Trophoblast cell (in vitro differentiated cells and primary cell): ENCODE measurements around the gene BCAP31.

Experiments
- DNase-seq, 2 donors: peaks; one replicate each; pipeline ENCODE4 v3.0.0-alpha.2; 2016
- H2AFZ ChIP-seq: 2 replicates; pipeline ENCODE4 v1.6.1; 2013; ENCODE audit warnings: low read length, moderate library complexity, mild to moderate bottlenecking; ENCODE audit not compliant: insufficient read depth, poor library complexity
- H2AK5ac ChIP-seq: 2 replicates; pipeline ENCODE4 v1.6.1; 2013; ENCODE audit warnings: mild to moderate bottlenecking, low read length
- H2BK120ac ChIP-seq: 2 replicates; pipeline ENCODE4 v1.6.1; 2013; ENCODE audit warnings: low read length, mild to moderate bottlenecking, moderate library complexity; ENCODE audit not compliant: insufficient read depth, poor library complexity
- H2BK12ac ChIP-seq: 2 replicates; pipeline ENCODE4 v1.6.1; 2013; ENCODE audit warnings: mild to moderate bottlenecking, low read length, moderate library complexity
- H2BK5ac ChIP-seq: 2 replicates; pipeline ENCODE4 v1.6.1; 2013; ENCODE audit warnings: low read length, low read depth, moderate library complexity, mild to moderate bottlenecking; ENCODE audit not compliant: poor library complexity
- H3K14ac ChIP-seq: 2 replicates; pipeline ENCODE4 v1.6.1; 2013; ENCODE audit warnings: mild to moderate bottlenecking, low read length
- H3K18ac ChIP-seq: 2 replicates; pipeline ENCODE4 v1.6.1; 2013; ENCODE audit warnings: mild to moderate bottlenecking, low read length
- H3K23ac ChIP-seq: 2 replicates; pipeline ENCODE4 v1.6.1; 2013; ENCODE audit warnings: low read length
- H3K27ac ChIP-seq: 2 replicates; pipeline ENCODE4 v1.5.1; 2013; ENCODE audit warnings: low read depth, mild to moderate bottlenecking, inconsistent platforms, low read length, moderate library complexity
- H3K27me3 ChIP-seq: 2 replicates; pipeline ENCODE4 v1.6.1; 2013; ENCODE audit warnings: inconsistent platforms, mild to moderate bottlenecking, low read length, moderate library complexity; ENCODE audit not compliant: insufficient read depth
- H3K36me3 ChIP-seq, 2 experiments: 1 replicate in 1 of 2; 2 replicates in 1 of 2; pipeline ENCODE4 v1.6.1; 2013; ENCODE audit warnings: low read length in 2 of 2, mild to moderate bottlenecking in 2 of 2, moderate library complexity in 1 of 2; ENCODE audit not compliant: insufficient read depth in 2 of 2, control insufficient read depth in 1 of 2
- H3K4ac ChIP-seq: 2 replicates; pipeline ENCODE4 v1.6.1; 2013; ENCODE audit warnings: low read depth, mild to moderate bottlenecking, low read length, moderate library complexity
- H3K4me1 ChIP-seq, 2 experiments: 1 replicate in 1 of 2; 2 replicates in 1 of 2; pipeline ENCODE4 v1.6.1; 2013; ENCODE audit warnings: low read length in 2 of 2, mild to moderate bottlenecking in 2 of 2, moderate library complexity in 1 of 2; ENCODE audit not compliant: insufficient read depth in 2 of 2, control insufficient read depth in 1 of 2
- H3K4me2 ChIP-seq: 2 replicates; pipeline ENCODE4 v1.6.1; 2013; ENCODE audit warnings: inconsistent platforms, mild to moderate bottlenecking, low read length, moderate library complexity
- H3K4me3 ChIP-seq: 2 replicates; pipeline ENCODE4 v1.5.1; 2013; ENCODE audit warnings: mild to moderate bottlenecking, low read depth, low read length, inconsistent platforms
- H3K79me1 ChIP-seq: one replicate; pipeline ENCODE4 v1.6.1; 2013; ENCODE audit warnings: low read length
- H3K79me2 ChIP-seq: 2 replicates; pipeline ENCODE4 v1.6.1; 2013; ENCODE audit warnings: low read length, mild to moderate bottlenecking; ENCODE audit not compliant: control insufficient read depth, insufficient read depth, poor library complexity
- H3K9ac ChIP-seq: 2 replicates; pipeline ENCODE4 v1.6.1; 2013; ENCODE audit warnings: mild to moderate bottlenecking, low read length
- H3K9me3 ChIP-seq: 2 replicates; pipeline ENCODE4 v1.6.1; 2013; ENCODE audit warnings: low read depth, mild to moderate bottlenecking, control low read depth, inconsistent platforms, low read length; ENCODE audit not compliant: insufficient read depth
- H4K12ac ChIP-seq: 2 replicates; pipeline ENCODE4 v1.6.1; 2013; ENCODE audit warnings: low read depth, mild to moderate bottlenecking, low read length, moderate library complexity
- H4K8ac ChIP-seq: 2 replicates; pipeline ENCODE4 v1.6.1; 2013; ENCODE audit warnings: low read depth, mild to moderate bottlenecking, low read length, moderate library complexity
- H4K91ac ChIP-seq: one replicate; pipeline ENCODE4 v1.6.1; 2013; ENCODE audit warnings: low read depth, mild to moderate bottlenecking, low read length, moderate library complexity
- WGBS: extraction: QIAGEN DNeasy Blood & Tissue Kit; methylation state at CpG from one replicate; pipeline ENCODE4 v1.1.7; 2013; ENCODE audit warnings: missing lambda C conversion rate; ENCODE audit not compliant: insufficient read length, insufficient coverage; ENCODE audit errors: extremely low coverage; 5-methylcytosine and 5-hydroxymethylcytosine counted together

BCAP31 gene

GRCh38 chrX:153702336-153703035 is 21.7 kb downstream of the BCAP31 start:
- H3K23ac ChIP-seq: no peak overlapping the region
- no peak overlapping the region for H2BK5ac ChIP-seq
- no peak overlapping the region for H3K4me3 ChIP-seq
- H3K18ac ChIP-seq: no peak overlapping the region
- no peak overlapping the region for H3K4me2 ChIP-seq
- H3K27me3 ChIP-seq: no peaks in the 10 kb centered on the region
- H2BK12ac ChIP-seq: no peak overlapping the region
- H3K4me1 ChIP-seq: peaks cover 3 to 4% of the 10 kb centered on the region in 2 experiments
- no peak overlapping the region for H4K12ac ChIP-seq
- no peak overlapping the region for H3K27ac ChIP-seq
- H4K8ac ChIP-seq: no peak overlapping the region
- H3K79me2 ChIP-seq: no peaks in the 10 kb centered on the region
- no peak overlapping the region for H2AK5ac ChIP-seq
- no peak for DNase-seq
- no peak overlapping the region for H3K4ac ChIP-seq
- H3K14ac ChIP-seq: no peak overlapping the region
- H2BK120ac ChIP-seq: no peak overlapping the region
- H2AFZ ChIP-seq: no peak overlapping the region
- H3K9ac ChIP-seq: no peak overlapping the region
- no peak overlapping the region for H4K91ac ChIP-seq
- no peaks in the 10 kb centered on the region for H3K9me3 ChIP-seq
- no peaks in the 10 kb centered on the region for H3K79me1 ChIP-seq
- peaks cover 66 to 69% of the 10 kb centered on the region in 2 experiments for H3K36me3 ChIP-seq
- WGBS: no CpG with 5 or more reads among the region's 23 CpGs

DNA sequence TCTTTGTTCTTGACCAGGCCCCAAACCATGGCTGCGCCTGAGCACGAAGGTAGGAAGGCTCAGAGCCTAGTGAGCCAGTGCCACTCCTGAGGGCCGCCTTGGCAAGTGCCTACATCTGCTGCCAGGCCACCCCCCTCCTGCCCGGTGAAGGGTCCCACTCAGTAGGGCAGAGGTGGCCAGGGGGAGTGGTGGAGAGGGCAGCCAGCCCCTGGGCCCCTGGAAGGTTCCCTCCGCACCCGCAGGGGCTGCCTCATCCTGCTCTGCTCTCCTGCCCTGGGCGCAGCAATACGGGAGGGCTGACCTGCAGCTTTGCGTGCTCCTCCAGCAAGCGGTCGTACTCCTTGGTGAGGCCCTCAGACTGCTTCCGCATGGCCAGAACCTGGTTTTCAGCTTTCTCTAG is 22.5 kb downstream of the BCAP31 start:
- Histone ChIP-seq H3K4me3 (no peak overlapping the region), H3K18ac (no peak overlapping the region), H3K23ac (no peak overlapping the region), H2BK120ac (no peak overlapping the region), H3K27ac (no peak overlapping the region), H3K4me1 (peaks cover 3 to 4% of the 10 kb centered on the region in 2 experiments), H3K4ac (no peak overlapping the region), H4K12ac (no peak overlapping the region), H3K79me2 (no peaks in the 10 kb centered on the region), H2BK12ac (no peak overlapping the region), H3K4me2 (no peak overlapping the region), H2BK5ac (no peak overlapping the region), H2AK5ac (no peak overlapping the region), H3K9me3 (no peaks in the 10 kb centered on the region), H3K14ac (no peak overlapping the region), H3K36me3 (peaks cover 67 to 68% of the 10 kb centered on the region in 2 experiments), H3K27me3 (no peaks in the 10 kb centered on the region), H3K79me1 (no peaks in the 10 kb centered on the region), H4K91ac (no peak overlapping the region), H3K9ac (no peak overlapping the region), H2AFZ (no peak overlapping the region), H4K8ac (no peak overlapping the region)
- WGBS: no CpG with 5 or more reads among the region's 12 CpGs
- no peak for DNase-seq

DNA sequence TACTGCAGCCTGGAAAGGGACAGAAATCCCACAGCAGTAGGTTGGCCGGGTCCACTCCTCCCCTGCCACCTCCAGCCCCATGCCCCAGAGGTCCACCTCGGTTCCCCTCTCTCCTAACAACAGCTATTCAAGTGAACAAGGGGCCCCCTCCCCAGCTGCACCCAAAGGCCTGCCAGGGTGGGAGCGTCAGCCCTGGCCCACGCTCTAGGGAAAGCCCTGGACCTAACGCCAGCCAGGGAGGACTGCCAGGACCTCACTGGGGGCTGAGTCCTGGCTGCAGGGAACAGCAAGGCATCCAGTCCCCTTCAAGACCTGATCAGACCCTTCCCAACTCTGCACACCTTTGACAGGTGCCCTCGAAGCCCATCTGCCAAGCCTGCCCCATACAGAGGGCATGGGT is 23.2 kb downstream of the BCAP31 start:
- Histone ChIP-seq H2BK12ac (no peak overlapping the region), H3K79me2 (no peaks in the 10 kb centered on the region), H3K27me3 (no peaks in the 10 kb centered on the region), H4K91ac (no peak overlapping the region), H3K14ac (no peak overlapping the region), H2BK120ac (no peak overlapping the region), H3K79me1 (no peaks in the 10 kb centered on the region), H3K4me2 (no peak overlapping the region), H3K4me1 (peaks cover 3 to 4% of the 10 kb centered on the region in 2 experiments), H3K9ac (no peak overlapping the region), H2AFZ (no peak overlapping the region), H3K4me3 (no peak overlapping the region), H2BK5ac (no peak overlapping the region), H4K12ac (no peak overlapping the region), H3K27ac (no peak overlapping the region), H4K8ac (no peak overlapping the region), H2AK5ac (no peak overlapping the region), H3K36me3 (peaks cover 69 to 70% of the 10 kb centered on the region in 2 experiments), H3K18ac (no peak overlapping the region), H3K4ac (no peak overlapping the region), H3K9me3 (no peaks in the 10 kb centered on the region), H3K23ac (no peak overlapping the region)
- no peak for DNase-seq
- WGBS: no CpG with 5 or more reads among the region's 6 CpGs

DNA sequence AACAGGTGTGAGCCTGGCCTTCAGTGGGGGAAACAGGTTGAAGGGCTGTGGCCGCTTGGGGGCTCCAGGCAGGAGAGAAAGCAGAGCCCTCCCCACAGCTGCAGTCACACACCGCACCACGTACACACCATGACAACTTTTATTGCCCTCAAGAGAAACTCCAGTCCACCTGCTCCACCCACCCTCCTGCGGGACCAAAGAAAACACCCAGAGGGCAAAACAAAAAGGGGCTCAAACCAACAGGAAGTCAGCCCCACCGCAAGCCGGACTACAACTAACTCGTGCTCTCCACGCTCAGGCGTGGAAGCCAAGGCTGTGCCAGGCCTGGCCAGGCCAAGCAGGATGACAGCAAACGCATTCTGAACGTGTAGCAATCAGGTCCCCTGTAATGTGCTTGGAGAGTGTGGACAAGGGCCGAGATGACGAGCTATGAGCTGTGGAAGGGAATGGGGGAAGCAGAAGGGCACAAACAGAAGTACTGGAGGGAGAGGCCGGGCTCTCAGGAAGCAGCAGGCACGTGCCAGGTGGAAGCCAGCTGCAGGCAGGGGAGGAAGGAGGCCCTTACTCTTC is 23.7 kb downstream of the BCAP31 start:
- DNase-seq: no peak
- no peak overlapping the region for H3K4me2 ChIP-seq
- H3K4me1 ChIP-seq: peaks cover 3 to 4% of the 10 kb centered on the region in 2 experiments
- no peak overlapping the region for H2BK5ac ChIP-seq
- no CpG with 5 or more reads among the region's 15 CpGs for WGBS
- no peak overlapping the region for H4K8ac ChIP-seq
- H3K27me3 ChIP-seq: no peaks in the 10 kb centered on the region
- no peaks in the 10 kb centered on the region for H3K9me3 ChIP-seq
- H4K12ac ChIP-seq: no peak overlapping the region
- H3K9ac ChIP-seq: no peak overlapping the region
- H3K36me3 ChIP-seq: peaks cover 67 to 70% of the 10 kb centered on the region in 2 experiments
- no peak overlapping the region for H3K14ac ChIP-seq
- no peak overlapping the region for H2BK120ac ChIP-seq
- H3K4ac ChIP-seq: no peak overlapping the region
- no peak overlapping the region for H3K18ac ChIP-seq
- no peak overlapping the region for H2AK5ac ChIP-seq
- no peak overlapping the region for H4K91ac ChIP-seq
- no peaks in the 10 kb centered on the region for H3K79me2 ChIP-seq
- no peak overlapping the region for H3K27ac ChIP-seq
- H3K23ac ChIP-seq: no peak overlapping the region
- no peak overlapping the region for H2BK12ac ChIP-seq
- no peaks in the 10 kb centered on the region for H3K79me1 ChIP-seq
- H3K4me3 ChIP-seq: no peak overlapping the region
- H2AFZ ChIP-seq: no peak overlapping the region
